Thyroid gland (tissue), 4 donors: ENCODE measurements around the gene TECTB.

Source experiments
- POLR2A ChIP-seq, 2 donors: fragments of 450-650 bp; IDR thresholded peaks; one replicate each; pipeline ENCODE4 v1.6.1; 2017; ENCODE audit warnings: antibody characterized with exemption in 2 of 2, mild to moderate bottlenecking in 2 of 2, moderate library complexity in 1 of 2
- TF ChIP-seq, protein P1 (sequence below), 6 experiments: fragments of 200-600 bp in 3 of 6; fragments of 450-650 bp in 3 of 6; sonication (generic) in 3 of 6; IDR thresholded peaks; one replicate each; pipeline ENCODE4 v1.5.1; 2016 to 2019; ENCODE audit warnings: antibody characterized with exemption in 6 of 6, mild to moderate bottlenecking in 2 of 6, inconsistent platforms in 1 of 6, moderate library complexity in 1 of 6

DNA sequence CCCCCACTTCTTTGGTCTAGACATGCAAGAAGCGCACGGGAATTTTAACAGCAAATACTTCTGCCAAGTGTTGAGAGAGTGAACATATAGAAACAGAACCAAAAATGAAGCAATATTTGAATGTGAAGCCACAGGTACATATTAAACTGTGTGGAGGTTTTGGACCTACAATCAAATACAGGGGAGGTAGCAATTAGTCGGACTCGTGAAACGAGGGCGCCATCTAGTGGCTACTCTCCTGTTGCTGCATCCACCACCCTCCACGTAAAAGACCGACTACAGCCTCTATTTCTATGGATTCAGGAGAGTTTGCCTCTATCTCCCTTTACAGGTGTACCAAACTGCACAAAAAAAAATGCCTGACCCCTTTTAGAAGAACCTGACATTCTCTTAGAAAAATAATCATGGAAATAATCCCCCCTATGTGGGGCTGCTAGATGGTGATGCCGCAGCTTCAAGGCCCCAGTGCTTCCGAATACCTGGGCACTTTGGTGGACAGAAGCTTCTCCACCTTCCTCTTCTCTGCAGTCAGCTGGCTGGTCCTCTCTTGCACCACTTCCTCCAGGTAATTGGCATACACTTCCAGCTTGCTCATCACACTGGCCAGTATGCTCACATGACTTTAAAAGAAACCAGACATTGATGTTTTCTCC lies 31.7 kb downstream of the TECTB start:
- TF ChIP-seq, protein P1, sequence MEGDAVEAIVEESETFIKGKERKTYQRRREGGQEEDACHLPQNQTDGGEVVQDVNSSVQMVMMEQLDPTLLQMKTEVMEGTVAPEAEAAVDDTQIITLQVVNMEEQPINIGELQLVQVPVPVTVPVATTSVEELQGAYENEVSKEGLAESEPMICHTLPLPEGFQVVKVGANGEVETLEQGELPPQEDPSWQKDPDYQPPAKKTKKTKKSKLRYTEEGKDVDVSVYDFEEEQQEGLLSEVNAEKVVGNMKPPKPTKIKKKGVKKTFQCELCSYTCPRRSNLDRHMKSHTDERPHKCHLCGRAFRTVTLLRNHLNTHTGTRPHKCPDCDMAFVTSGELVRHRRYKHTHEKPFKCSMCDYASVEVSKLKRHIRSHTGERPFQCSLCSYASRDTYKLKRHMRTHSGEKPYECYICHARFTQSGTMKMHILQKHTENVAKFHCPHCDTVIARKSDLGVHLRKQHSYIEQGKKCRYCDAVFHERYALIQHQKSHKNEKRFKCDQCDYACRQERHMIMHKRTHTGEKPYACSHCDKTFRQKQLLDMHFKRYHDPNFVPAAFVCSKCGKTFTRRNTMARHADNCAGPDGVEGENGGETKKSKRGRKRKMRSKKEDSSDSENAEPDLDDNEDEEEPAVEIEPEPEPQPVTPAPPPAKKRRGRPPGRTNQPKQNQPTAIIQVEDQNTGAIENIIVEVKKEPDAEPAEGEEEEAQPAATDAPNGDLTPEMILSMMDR (IDR thresholded peaks at IDR 0.05) = peak; percentile 73 to 91 (median 84)
- no peak for TF ChIP-seq POLR2A (IDR thresholded peaks at IDR 0.05)
